GM13977 (cell line): ENCODE measurements around the gene GLTPD2.

Experiments used
- DNase-seq: peaks from one replicate; pipeline ENCODE4 v3.0.0; 2012; ENCODE audit warnings: low spot score
- CTCF ChIP-seq: IDR thresholded peaks from 2 replicates; pipeline ENCODE4 v1.5.1; 2012; ENCODE audit warnings: mild to moderate bottlenecking, control low read depth; ENCODE audit not compliant: insufficient read depth; ENCODE audit errors: extremely low read depth, missing control alignments
- in situ Hi-C: fragments of 300-500 bp; cut with MboI; formaldehyde crosslinking; loops from one replicate; pipeline ENCODE4 v1.12.0; 2022; ENCODE audit warnings: low sequenced_read_pairs, low pct_unique_long_range_greater_than_20kb, mixed read lengths, inconsistent platforms; ENCODE audit not compliant: unreplicated experiment

The GLTPD2 gene

GRCh38 chr17:4788807-4789700 is at the start of gene GLTPD2:
GLTPD2 (plus strand) TSS chr17:4788964; CDS start chr17:4789012, 48 bp downstream.
- no peak for DNase-seq
- TF ChIP-seq CTCF: no peak
- in situ Hi-C loops: no loop called here

- peak; percentile 90 for DNase-seq
- in situ Hi-C loops: no loop called here
- TF ChIP-seq CTCF: no peak
These were observed 49.4 kb upstream of the GLTPD2 start, which contains the start of the genes CXCL16 and ZMYND15 for GRCh38 chr17:4739122-4740024. CXCL16 (minus strand) TSS chr17:4739928; CDS start chr17:4739339, 589 bp downstream. ZMYND15 (plus strand) TSS chr17:4739833; CDS start chr17:4740549, 716 bp downstream.

GRCh38 chr17:4740025-4740351 is 48.8 kb upstream of the GLTPD2 start:
- in situ Hi-C loops: no loop called here
- no peak for DNase-seq
- no peak for TF ChIP-seq CTCF

GRCh38 chr17:4740584-4740983 is 48.2 kb upstream of the GLTPD2 start:
- no peak for TF ChIP-seq CTCF
- in situ Hi-C loops: no loop called here
- DNase-seq: no peak

- no peak for DNase-seq
- in situ Hi-C loops: no loop called here
- TF ChIP-seq CTCF: no peak
These were observed 47.2 kb upstream of the GLTPD2 start for GRCh38 chr17:4741544-4741943.

- no peak for TF ChIP-seq CTCF
- no peak for DNase-seq
- in situ Hi-C loops: no loop called here
These were observed 46.6 kb upstream of the GLTPD2 start for GRCh38 chr17:4742133-4742532.
